Left ventricle myocardium superior (tissue), 1 donor: ENCODE data around the gene DLG2. TPM values are rescaled to one million over a fixed set of nuclear protein-coding genes. Genes with fewer than 3 reads are reported as not detected.
"Not testable (repeated sequence)": the region's sequence is repeated elsewhere in the genome, so short reads cannot be mapped to it uniquely, and the experiment has no call there.

ENCODE experiments used
- ATAC-seq: fragments of 200-7000 bp; cut with Tn5 transposase; one replicate; pipeline ENCODE4 v1.9.1; 2020; ENCODE audit warnings: mild to moderate bottlenecking, moderate library complexity
- DNase-seq: peaks from one replicate; pipeline ENCODE4 v3.0.0-alpha.2; 2020
- intact Hi-C: fragments of 100-400 bp; cut with micrococcal nuclease; formaldehyde crosslinking; loops from one replicate; pipeline ENCODE4 v1.11.0; 2022
- total RNA-seq: library from RNA; stranded (reverse); fragmentation: NEBNext Ultra II Directional; extraction: Animal tissue kit (Norgen Biotek cat#: 25700); gene quantifications from one replicate; pipeline ENCODE4 v1.2.1, GENCODE V29; 2021
- donor health status: DM: no; HTN: yes; CAD: no; lungs with severe emphysema.

The DLG2 gene
- total RNA-seq, 1 donor from 2014 or later = 5.7 TPM

DNA sequence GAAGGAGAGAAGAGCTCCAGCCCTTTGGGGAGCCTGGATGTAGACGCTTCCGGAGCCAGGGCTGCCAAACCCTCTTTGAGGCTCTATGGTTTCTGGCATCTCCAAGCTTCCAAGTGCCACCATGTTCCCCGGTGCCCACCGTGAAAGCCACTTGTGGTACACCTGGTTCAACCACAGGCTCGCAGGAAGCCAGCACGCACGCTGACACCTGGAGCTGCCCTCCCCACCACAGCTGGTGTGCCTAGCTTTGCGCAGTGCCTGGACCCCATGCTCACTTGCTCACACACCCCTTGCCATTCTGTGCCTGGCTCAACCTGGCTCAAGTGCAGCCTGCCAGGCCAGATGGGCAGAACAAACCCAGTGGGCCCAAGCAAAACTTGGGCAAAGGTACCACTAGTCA, 831.4 kb downstream of the DLG2 start:
- intact Hi-C loops = no loop called here
- ATAC-seq (no peak), DNase-seq (no peak)

DNA sequence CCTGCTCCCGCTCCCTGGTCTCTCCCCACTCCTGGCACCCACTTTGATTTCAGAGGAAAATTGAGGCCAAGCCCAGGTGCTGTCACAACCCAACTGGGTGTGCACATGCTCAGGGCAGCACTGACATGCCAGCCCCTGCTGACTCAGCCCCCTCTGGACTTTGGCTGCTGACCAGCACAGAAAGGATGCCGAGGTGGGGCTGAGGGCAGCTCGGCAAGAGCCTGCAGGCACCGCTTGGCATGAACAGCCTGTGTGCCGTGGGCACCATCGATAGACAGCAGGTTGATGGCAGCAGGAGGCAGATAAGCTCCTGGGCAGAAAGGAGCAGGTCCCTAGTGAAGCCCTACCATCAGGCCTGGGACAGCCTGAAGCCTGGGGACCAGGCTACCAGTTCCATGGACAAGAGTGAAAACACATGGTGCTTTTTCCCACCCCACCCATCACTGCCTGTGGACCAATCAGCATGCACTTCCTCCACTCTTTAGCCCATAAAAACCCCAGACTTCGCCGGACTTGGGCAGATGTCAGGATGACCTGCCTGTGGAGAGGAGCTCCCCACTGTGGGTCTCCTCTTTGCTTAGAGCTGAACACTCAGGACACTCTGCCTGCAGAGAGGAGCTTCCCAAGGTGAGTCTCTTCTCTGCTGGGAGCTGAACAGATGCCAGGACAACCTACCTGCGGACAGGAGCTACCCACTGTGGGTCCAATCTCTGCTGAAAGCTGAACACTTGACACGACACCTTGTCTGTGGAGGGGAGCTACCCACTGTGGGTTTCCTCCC, 832.3 kb downstream of the DLG2 start:
- intact Hi-C loops = no loop called here
- DNase-seq (no peak), ATAC-seq (no peak)

DNA sequence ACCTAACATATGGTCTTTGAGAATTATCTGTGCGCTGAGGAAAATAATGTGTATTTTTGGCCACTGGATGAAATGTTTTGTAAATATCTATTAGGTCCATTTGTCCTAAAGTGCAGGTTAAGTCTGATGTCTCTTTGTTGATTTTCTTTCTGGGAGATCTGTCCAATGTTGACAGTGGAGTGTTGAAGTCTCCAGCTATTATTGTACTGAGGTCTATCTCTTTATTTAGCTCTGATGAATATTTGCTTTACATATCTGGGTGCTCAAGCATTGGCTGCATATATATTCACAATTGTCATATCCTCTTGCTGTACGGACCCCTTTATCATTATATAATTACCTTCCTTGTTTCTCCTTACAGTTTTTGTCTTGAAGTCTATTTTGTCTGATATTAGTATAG, 833.8 kb downstream of the DLG2 start:
- ATAC-seq (peak; percentile 47), DNase-seq (no peak)
- intact Hi-C loops = no loop called here

DNA sequence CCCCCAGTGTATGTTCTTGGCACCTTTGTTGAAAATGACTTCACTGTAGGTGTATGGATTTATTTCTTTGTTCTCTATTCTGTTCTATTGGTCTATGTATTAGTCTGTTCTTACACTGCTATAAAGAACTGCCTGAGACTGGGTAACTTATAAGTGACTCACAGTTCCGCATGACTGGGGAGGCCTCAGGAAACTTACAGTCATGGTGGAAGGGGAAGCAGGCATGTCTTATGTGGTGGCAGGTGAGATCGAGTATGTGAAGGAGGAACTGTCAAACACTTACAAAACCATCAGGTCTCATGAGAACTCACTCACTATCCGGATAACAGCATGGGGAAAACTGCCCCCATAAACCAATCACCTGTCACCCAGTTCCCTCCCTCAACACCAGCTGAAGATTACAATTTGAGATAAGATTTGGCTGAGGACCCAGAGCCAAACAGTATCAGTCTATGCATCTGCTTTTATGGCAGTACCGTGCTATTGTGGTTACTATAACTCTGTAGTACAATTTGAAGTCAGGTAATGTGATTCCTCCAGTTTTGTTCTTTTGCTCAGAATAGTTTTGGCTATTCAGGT, 836.2 kb downstream of the DLG2 start:
- DNase-seq (no peak), ATAC-seq (no peak)
- intact Hi-C loops = no loop called here

DNA sequence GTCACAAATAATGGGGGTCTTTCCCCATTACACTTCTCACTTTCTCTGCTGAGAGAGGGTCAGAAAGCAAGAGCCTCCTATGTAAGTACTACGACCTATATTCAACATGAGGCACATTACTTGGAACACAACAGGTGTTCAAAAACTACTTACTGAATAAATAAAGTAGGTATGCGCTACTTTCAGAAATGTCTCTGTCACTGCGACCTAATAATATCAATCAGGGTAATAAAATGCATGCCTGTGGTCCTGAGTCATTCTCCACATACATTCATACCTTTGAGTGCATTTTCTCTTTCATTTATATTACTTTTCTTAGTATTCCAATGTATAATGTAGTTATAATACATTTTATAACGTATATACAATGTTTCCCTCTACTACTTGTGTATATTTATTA, 838.9 kb downstream of the DLG2 start:
- intact Hi-C loops = no loop called here
- DNase-seq (no peak), ATAC-seq (no peak)

DNA sequence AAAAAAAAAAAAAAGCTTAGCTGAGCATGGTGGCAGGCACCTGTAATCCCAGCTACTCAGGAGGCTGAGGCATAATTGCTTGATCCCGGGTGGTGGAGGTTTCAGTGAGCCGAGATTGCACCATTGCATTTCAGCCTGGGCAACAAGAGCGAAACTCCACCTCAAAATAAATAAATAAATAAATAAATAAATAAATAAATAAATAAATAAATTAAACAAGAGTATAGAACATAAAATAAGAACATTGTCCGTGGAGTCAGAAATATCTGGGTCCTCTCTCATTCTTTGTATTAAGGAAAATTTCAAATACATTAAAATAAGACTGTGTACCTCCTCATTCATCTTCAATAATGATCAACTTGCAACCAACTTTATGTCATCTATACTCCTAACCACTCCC, 843.0 kb downstream of the DLG2 start:
- ATAC-seq, intact Hi-C loops: not testable (repeated sequence)

DNA sequence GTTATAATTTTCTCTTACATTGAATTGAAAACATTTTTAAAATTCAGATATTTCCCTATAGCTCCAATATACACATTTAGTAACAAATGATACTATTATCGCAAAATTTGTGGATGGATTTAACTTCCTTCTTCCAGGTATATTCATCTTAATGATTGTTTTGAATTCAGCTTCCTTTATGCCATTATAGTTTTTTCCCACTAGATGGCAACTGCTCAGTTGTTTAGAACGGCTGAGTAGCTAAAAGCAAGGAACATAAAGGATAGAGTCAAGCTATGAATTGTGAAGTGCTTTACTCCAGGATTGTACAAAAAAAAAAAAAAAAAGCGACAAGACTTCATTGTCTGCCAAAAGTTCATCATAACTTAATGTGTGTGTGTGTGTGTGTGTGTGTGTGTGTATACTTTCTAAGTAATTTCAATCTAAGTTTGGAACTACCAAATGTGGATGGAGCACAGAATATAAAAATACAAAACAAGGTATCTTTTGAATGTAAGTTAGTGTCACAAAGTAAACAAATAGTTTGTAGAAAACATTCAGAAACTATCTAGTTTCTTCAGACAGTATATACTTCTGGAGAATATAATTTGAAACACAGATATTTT, 846.4 kb downstream of the DLG2 start:
- no peak for DNase-seq
- peak; percentile 30 for ATAC-seq
- intact Hi-C loops = no loop called here

More for the DNA sequence above, 843.0 kb downstream of the DLG2 start:
- not testable (repeated sequence) for DNase-seq

DNA sequence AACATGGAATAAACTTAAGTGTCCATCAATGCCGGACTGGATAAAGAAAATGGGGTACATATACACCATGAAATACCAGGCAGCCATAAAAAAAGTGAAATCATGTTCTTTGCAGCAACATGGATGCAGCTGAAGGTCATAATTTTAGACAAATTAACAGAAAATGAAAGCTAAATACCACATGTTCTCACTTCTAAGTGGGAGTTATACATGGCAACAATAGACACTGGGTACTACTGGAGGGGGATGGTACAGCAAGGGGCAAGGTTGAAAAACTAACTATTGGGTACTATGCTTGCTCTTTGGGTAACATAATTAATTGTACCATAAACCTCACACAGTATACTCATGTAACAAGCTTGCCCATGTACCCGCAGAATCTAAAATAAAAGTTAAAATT, 851.6 kb downstream of the DLG2 start:
- ATAC-seq (no peak), DNase-seq (no peak)

DNA sequence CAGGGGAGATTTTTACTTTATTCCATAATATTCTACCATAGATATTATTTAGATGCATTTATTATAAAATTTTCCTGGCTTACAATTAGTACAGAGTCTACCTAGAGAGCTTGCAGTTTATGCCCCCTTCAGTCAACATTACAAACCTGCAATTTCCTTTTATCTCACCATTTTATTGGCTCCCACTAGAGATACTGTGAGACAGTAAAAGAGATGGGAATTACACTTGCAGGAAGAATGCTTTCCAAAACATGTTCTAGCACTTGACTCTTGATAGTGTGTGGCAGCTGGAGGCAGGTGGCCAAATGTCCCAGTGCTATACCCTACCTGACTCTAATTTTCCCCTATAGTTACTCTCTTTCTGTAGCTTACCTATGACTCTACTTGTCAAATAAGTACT, 863.2 kb downstream of the DLG2 start:
- ATAC-seq (no peak), DNase-seq (no peak)
- intact Hi-C loops = no loop called here

More for the DNA sequence above, 851.6 kb downstream of the DLG2 start:
- intact Hi-C loops = no loop called here

DNA sequence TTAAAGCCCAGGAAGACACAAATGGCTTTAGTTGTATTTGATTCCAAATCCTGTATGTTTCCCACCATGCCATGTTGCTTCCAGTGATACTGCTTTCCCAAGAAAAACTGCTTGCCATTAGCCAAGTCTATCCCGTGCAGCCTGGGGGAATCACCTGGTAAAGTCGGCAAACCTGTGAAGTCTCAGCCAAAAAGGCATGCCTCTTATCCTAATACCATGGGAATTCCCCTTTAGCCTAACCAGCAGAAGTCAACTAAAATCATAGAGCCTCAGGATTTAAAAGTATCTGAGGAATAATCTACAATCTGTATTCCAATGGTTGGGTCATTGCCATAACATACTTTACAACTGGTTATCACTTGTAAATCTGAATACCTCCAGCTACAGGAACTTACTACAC, 869.4 kb downstream of the DLG2 start:
- no peak for DNase-seq
- no peak for ATAC-seq
- intact Hi-C loops = no loop called here

DNA sequence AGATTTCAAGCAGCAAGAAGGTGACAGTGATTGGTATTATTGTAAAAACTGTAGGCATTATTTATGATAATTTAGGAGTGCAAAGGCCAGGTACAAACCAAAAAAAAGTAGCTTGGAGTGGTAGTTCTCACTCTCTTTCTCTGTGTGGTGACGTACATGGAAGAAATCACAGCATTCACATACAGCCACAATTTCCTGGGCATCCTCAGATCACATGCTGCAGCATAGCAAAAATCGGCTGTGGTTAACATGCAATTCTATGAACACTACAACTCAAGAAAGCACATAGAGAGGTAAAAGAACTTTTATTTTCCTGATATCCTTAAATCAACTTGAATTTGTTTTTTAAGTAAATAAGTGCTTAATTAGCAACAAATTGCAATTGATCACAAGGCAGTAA, 875.8 kb downstream of the DLG2 start:
- no peak for DNase-seq
- intact Hi-C loops = no loop called here
- ATAC-seq = no peak

DNA sequence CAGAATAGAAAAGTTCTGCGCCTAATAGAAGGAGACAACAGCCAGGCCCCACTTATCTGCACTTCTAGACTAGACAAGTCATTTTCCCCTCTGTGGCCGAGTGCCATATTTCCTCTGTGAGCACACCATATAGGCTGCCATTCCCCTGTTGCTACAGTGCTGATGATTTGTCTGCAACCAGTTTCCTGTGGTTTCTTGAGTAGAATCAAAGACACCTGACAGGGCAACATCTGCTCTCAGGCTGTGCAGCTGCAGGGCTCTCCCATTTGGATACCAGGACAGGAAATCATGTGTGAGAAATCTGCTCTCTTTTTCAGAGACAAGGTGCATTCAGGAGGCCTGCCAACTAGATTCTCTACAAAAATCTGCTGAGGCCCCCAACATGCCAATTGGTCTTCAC, 879.3 kb downstream of the DLG2 start:
- intact Hi-C loops = no loop called here
- ATAC-seq (no peak), DNase-seq (no peak)

DNA sequence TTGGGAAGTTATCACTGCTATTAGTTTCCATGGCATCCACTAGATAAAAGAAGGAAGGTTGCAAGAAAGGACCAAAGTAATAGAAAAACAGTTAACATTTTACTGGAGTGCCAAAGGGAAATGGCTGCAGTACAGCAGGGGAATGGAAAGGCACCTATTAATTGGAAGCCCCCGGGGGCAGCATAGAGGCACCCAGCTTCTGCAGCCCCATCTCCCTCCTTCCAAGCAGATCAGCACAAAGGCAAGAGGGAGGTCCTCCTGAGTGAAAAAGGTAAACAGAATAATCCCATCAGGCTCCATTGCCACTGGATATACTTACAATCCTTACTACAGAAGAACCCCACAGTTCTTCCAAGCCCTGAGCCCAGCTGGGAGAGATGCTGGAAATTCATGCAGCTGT, 887.1 kb downstream of the DLG2 start:
- intact Hi-C loops = no loop called here
- ATAC-seq = no peak
- DNase-seq = no peak

DNA sequence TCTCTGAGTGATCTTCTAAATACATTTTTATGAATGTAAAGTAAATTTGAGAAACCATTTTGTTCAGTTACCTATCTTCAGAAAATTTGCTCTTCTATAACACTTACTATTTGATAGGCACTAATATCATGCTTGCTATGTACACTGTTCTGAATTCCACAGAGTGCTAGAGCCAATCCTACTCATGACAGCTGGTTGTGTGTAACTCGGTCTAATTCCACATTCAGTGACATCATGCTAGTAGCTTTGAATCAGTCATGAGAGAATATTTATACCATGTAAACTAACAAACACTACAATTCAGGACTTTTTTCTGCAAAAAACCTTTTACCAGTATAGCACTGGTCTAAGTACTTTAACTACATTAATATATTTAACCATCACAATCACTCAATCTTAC, 902.9 kb downstream of the DLG2 start:
- intact Hi-C loops = no loop called here
- ATAC-seq (no peak), DNase-seq (no peak)

DNA sequence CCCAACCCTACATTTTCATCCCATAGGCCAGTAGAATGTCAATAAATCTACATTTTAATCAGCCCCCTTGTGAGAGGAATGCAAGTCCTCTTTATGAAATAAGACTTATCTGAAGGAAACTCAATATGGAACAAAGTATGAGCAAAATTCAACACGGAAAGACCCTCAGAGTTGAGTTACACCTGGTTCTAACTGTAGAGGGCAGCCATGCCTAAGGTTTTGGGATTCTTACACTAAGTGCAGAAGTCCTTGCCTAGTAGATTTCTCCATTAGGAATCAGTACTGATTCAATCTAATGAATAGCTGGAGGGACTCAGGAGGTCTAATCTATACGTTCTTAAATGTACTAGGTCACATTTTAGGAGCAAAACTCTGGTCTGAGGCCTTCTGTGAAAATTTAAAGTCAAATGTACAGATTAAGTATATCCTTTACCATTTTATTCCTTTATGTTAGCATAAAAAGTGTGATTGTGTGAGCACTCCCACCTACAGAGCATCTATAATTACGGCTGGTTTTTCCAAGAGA, 904.5 kb downstream of the DLG2 start:
- intact Hi-C loops = no loop called here
- no peak for DNase-seq
- ATAC-seq = no peak

DNA sequence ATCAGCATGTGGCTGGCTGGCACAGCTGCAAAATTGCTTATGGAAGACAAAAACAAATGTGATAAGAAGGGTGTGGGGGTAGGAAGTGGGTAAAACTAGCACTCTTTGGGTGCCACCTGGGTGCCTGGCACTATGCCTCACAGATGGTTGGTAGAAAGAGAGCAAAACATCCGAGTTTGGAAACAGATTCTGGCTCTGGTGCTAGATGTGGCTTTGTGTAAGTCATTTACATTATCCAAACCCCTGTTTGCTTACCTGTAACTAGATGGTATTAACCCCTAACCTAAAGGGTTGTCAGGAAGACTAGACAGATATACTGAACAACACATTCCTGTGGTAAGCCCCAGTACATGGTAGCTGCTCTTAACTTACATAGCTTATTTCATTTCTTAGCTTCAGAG, 905.6 kb downstream of the DLG2 start:
- ATAC-seq = no peak
- intact Hi-C loops = no loop called here
- DNase-seq = no peak

DNA sequence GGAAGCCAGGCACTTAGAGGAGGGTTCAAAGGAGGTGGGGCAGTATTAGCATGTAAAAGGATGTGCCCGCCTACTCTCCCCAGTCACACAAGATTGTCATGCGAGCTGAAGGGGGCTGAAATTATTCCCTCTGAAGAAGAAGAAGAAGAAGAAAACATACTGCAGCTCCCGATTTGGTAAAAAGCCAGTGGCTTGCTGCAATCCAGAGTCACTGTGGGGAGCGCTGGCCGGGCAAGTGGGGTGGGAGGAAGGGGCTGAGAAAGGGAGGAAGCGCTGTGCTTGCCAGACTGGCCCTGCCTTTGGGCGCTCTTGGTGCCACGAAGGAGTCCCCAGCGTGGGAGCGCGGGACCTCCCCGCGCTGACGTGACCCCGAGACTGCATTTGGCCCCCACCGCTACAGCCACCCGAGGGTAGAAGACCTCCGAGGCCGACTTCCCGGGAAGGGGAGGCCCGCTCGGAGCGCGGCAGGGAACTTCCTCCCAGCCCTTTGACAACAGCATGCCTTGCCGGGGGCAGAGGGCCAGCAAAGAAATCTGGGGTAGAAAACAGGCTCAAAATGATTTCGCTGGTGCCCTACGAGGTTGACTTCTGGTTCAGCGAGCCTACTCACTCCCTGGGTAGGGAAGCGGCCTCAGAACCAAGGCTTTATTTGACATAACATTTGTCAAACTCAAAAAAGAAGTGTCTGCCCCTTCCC, 906.3 kb downstream of the DLG2 start:
- intact Hi-C loops = no loop called here
- peak; percentile 46 for DNase-seq
- peak; percentile 88 for ATAC-seq

DNA sequence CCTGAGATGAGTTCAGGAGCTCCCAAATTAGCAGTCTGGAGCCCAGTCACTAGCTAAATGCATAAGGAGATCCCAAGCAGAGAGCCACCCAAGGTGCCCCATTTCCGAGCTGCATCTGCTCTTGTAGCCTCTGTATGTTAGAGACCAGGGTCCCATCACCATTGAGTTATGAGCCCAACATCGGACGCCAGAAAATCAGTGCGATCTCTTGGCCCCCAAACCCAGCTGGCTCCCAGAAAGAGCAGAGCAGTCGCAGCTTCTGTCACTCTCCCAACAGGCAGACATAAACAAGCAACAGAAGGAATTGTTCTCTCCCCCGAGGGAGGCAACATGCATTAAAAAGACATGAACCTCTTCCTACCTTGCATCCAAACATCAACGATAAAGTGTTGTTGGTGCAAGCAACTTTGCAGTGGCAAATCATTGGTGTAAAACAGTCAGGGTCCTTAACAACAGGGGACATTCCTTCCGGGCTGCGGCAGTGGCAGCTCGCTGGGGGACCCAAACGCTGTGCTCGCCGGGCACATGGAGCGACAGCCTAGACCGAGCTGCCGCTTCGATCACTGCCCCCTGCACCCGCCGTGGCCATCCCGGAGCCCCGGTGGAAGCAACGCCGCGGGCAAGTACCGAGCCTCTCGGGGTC, 907.1 kb downstream of the DLG2 start:
- ATAC-seq (peak; percentile 67), DNase-seq (peak; percentile 30)
- intact Hi-C loops = loop anchor here (5.0 kb wide), 1 partner anchor 163 kb away; no protein-coding TSS in a partner anchor

DNA sequence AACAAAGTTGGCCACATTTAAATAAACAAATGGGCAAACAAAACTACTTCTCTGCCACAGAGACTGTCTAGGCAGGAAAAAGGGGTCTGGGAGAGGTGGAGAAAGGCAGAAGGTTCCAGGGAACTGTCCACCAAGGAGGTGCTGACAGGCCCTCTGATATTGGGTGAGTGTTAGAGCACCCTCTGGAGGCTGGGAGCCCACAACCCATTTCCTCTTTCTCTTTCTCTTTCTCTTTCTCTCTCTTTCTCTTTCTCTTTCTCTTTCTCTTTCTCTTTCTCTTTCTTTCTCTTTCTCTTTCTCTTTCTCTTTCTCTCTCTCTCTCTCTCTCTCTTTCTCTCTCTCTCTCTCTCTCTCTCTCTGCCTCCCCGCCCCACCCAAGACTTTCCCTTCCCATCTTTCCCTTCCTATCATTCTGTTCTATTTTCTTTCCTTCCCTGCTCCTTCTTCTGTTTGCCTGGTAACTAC, 912.8 kb downstream of the DLG2 start:
- DNase-seq = peak; percentile 35
- peak; percentile 78 for ATAC-seq
- intact Hi-C loops = no loop called here
